Thyroid gland (tissue), 4 donors: Measurements from ENCODE around the gene CAMTA1. TPM values are rescaled to one million over a fixed set of nuclear protein-coding genes. Genes with fewer than 3 reads are reported as not detected.

Experiments
- DNase-seq, 2 donors: peaks; one replicate each; pipeline ENCODE4 v3.0.0-alpha.2; 2019
- H3K27ac ChIP-seq, 3 donors: fragments of 200-600 bp; sonication (generic); 1 replicate in 2 of 3; 2 replicates in 1 of 3; pipeline ENCODE4 v1.5.1; 2016 to 2019; ENCODE audit warnings: mild to moderate bottlenecking in 1 of 3, moderate library complexity in 1 of 3
- H3K27me3 ChIP-seq: fragments of 200-600 bp; sonication (generic); one replicate; pipeline ENCODE4 v1.5.1; 2019
- H3K36me3 ChIP-seq, 2 donors: fragments of 200-600 bp; sonication (generic); one replicate each; pipeline ENCODE4 v1.5.1; 2016 to 2019
- H3K4me1 ChIP-seq, 2 donors: fragments of 200-600 bp; sonication (generic); one replicate each; pipeline ENCODE4 v1.5.1; 2017 to 2019
- H3K4me3 ChIP-seq, 3 donors: fragments of 200-600 bp; sonication (generic); replicated peaks in 1 of 3; 1 replicate in 2 of 3; 2 replicates in 1 of 3; pipeline ENCODE4 v1.5.1; 2016; ENCODE audit warnings: mild to moderate bottlenecking in 1 of 3
- H3K9me3 ChIP-seq: fragments of 200-600 bp; sonication (generic); one replicate; pipeline ENCODE4 v1.5.1; 2017
- POLR2A ChIP-seq, 2 donors: fragments of 450-650 bp; IDR thresholded peaks; one replicate each; pipeline ENCODE4 v1.6.1; 2017; ENCODE audit warnings: antibody characterized with exemption in 2 of 2, mild to moderate bottlenecking in 2 of 2, moderate library complexity in 1 of 2
- WGBS, 2 donors: methylation state at CpG; one replicate each; pipeline ENCODE4 v1.1.5; 2017; 5-methylcytosine and 5-hydroxymethylcytosine counted together
- intact Hi-C: fragments of 100-400 bp; cut with DNase I; formaldehyde crosslinking; loops from one replicate; pipeline ENCODE4 v1.15.1; 2023
- total RNA-seq, 4 donors: library from RNA; depleted of rRNA; stranded (reverse); fragments of >200 nt; gene quantifications; one replicate each; pipeline ENCODE4 v1.2.3, GENCODE V29; 2016
- TF ChIP-seq, protein P1 (sequence below), 6 experiments: fragments of 200-600 bp in 3 of 6; fragments of 450-650 bp in 3 of 6; sonication (generic) in 3 of 6; IDR thresholded peaks; one replicate each; pipeline ENCODE4 v1.5.1; 2016 to 2019; ENCODE audit warnings: antibody characterized with exemption in 6 of 6, mild to moderate bottlenecking in 2 of 6, inconsistent platforms in 1 of 6, moderate library complexity in 1 of 6

The CAMTA1 gene
- total RNA-seq, 4 donors from 2014 or later = 63.9 to 124 (median 101) TPM

DNA sequence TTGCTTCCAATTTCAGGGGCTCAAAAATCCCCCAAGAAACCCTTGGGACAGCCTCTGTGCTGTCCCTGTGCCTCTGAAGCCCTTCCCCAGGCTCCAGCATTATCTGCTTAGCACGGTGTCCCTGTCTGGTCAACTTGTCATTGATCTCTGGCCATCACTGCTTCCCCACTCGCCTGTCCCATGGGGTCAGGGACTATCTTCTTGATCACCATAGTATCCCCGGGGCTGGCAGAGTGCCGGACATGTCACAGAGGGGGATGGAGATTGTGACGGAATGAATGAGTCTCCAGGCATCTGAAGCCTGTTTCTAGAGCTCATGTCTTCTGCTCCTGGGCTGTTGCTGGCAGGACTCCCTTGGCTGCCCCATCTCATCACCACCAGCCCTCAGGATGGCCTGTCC is 886.4 kb downstream of the CAMTA1 start:
- Histone ChIP-seq H3K9me3 (no peaks in the 10 kb centered on the region), H3K4me1 (peaks cover 0 to 10% of the 10 kb centered on the region in 2 donors), H3K4me3 (no peak overlapping the region), H3K27ac (no peak overlapping the region), H3K36me3 (no peaks in the 10 kb centered on the region), H3K27me3 (no peaks in the 10 kb centered on the region)
- WGBS, 2 donors = 69 to 83% methylated on average over 5 of the region's 5 CpGs
- intact Hi-C loops = no loop called here
- DNase-seq = no peak
- no peak for TF ChIP-seq POLR2A (IDR thresholded peaks at IDR 0.05)
- TF ChIP-seq, protein P1, sequence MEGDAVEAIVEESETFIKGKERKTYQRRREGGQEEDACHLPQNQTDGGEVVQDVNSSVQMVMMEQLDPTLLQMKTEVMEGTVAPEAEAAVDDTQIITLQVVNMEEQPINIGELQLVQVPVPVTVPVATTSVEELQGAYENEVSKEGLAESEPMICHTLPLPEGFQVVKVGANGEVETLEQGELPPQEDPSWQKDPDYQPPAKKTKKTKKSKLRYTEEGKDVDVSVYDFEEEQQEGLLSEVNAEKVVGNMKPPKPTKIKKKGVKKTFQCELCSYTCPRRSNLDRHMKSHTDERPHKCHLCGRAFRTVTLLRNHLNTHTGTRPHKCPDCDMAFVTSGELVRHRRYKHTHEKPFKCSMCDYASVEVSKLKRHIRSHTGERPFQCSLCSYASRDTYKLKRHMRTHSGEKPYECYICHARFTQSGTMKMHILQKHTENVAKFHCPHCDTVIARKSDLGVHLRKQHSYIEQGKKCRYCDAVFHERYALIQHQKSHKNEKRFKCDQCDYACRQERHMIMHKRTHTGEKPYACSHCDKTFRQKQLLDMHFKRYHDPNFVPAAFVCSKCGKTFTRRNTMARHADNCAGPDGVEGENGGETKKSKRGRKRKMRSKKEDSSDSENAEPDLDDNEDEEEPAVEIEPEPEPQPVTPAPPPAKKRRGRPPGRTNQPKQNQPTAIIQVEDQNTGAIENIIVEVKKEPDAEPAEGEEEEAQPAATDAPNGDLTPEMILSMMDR (IDR thresholded peaks at IDR 0.05) = no peak

DNA sequence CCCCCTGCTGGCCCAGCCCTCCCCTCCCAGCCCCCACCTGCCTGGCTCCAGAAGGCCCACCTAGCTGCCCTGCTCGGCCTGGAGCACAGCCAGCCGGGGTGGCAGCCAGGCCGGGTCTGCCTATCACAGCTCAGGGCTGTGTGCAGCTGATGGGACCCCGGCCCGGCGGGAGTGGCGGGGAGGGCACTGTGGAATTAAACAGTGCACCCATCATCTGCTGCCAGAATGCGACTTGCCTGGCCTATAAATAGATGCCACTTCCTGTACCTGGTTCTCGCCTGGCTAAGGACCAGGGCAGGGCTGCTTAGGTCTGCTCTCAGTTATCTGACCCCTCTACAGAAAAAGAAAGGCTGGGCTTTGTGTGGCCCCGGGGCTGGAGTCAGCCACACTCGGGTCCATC is 887.6 kb downstream of the CAMTA1 start:
- Histone ChIP-seq H3K27ac (no peak overlapping the region), H3K4me1 (peaks cover 0 to 7% of the 10 kb centered on the region in 2 donors), H3K27me3 (no peaks in the 10 kb centered on the region), H3K9me3 (no peaks in the 10 kb centered on the region), H3K36me3 (no peaks in the 10 kb centered on the region), H3K4me3 (no peak overlapping the region)
- TF ChIP-seq, protein P1 (IDR thresholded peaks at IDR 0.05) = no peak
- no peak for TF ChIP-seq POLR2A (IDR thresholded peaks at IDR 0.05)
- no peak for DNase-seq
- intact Hi-C loops = no loop called here
- 66 to 67% methylated on average over 8 to 11 of the region's 11 CpGs for WGBS, 2 donors

DNA sequence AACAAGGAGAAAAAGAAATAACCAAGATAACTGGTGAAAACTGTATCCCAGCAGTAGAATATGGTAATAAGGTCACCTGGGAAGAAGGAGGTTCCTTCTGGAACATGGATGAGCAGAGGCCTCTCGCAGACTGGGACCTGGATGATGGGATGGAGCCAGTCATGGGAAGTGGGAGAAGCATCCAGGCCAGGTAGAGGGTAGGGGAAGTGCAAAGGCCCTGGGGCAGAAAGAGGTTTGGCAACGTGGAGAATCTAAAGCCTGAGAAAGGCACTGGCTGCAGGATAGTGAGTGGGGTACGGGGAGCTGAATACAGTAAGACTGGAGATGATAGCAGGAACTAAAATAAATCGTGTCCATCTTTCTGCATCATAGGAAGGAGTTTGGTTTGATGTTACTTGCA is 889.7 kb downstream of the CAMTA1 start:
- 85 to 86% methylated on average over 4 of the region's 4 CpGs for WGBS, 2 donors
- H3K27ac ChIP-seq = no peak overlapping the region
- TF ChIP-seq, protein P1 (IDR thresholded peaks at IDR 0.05) = no peak
- TF ChIP-seq POLR2A (IDR thresholded peaks at IDR 0.05) = no peak

DNA sequence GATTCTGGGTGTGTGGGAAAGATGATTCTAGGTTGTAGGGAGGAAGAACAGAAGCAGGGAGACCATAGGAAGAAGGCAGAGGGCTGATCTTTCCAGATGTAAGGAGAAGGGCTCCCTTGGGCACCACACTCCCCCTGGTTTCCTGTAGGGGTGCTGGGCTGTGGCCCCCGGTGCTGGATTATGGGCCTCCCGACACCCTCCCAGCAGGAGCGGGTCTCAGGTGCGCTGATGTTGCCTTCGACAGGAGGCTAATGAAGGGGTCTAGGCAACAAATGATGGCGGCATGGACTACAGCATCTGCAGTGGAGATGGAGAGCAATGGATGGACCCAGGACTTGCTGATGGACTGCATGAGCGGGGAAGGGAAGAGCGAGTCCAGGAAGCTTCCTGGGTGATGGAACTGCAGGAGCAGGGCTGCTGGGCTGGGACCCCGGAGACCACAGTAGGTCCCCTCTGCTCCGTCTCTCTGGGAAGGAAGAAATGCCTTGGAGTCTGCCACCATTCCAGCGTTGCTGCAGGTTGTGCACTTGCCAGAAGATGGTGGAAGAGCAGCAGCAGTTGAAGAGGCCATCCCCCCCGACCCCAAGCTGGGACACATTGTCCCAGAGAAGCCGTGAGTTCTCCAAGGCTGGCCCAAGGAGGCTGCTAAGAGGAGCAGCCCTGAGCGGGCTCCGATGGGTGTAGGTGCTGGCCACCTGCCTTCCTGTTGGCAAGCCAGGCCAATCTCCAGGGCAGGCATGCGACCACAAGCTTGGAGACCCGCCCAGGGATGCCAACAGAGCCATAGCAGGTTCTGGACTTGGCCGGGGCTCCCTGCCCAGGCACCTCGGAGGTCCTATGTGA is 890.4 kb downstream of the CAMTA1 start:
- Histone ChIP-seq H3K4me3 (no peak overlapping the region), H3K36me3 (no peaks in the 10 kb centered on the region), H3K27me3 (no peaks in the 10 kb centered on the region), H3K27ac (no peak overlapping the region), H3K9me3 (no peaks in the 10 kb centered on the region), H3K4me1 (peaks cover 0 to 4% of the 10 kb centered on the region in 2 donors)
- intact Hi-C loops = no loop called here
- DNase-seq = no peak
- no peak for TF ChIP-seq POLR2A (IDR thresholded peaks at IDR 0.05)
- TF ChIP-seq, protein P1 (IDR thresholded peaks at IDR 0.05) = no peak
- WGBS, 2 donors = 81 to 83% methylated on average over 11 to 15 of the region's 19 CpGs

More for the DNA sequence above, 889.7 kb downstream of the CAMTA1 start:
- Histone ChIP-seq H3K27me3 (no peaks in the 10 kb centered on the region), H3K9me3 (no peaks in the 10 kb centered on the region), H3K4me3 (no peak overlapping the region), H3K4me1 (peaks cover 0 to 4% of the 10 kb centered on the region in 2 donors), H3K36me3 (no peaks in the 10 kb centered on the region)
- intact Hi-C loops = no loop called here
- no peak for DNase-seq

DNA sequence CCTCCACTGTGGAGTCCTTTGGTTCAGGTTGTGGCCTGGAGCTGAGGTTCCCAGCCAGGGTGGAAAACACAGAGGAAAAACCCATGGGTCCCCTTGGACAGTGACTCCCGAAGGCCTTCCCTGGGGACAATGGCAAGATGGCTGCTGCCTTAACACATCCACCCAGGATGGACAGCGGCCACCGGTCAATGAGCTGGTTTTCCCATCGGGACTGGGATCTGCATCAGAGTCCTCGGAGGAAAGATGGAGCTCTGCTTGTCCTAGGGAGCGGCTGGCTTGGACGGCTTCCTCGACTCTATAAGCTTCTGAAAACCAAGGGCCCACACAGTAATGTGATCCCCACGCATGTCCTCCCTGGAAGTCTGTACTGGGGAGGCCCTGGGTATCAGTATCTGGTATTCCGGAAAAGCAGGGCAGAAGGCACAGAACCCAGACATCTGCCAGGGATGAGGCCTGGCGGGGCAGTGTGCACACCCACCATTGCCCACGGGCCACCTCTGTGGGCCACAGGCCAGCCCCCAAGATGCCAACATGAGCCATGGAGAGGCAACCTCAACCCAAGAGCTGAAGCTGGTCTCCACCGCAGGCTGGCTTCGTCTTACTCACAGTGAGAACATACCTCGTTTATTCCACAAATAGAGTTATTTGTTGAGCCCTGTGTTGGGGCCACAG is 891.2 kb downstream of the CAMTA1 start:
- Histone ChIP-seq H3K4me1 (peaks cover 3 to 4% of the 10 kb centered on the region in 2 donors), H3K36me3 (no peaks in the 10 kb centered on the region), H3K9me3 (no peaks in the 10 kb centered on the region), H3K27ac (no peak overlapping the region), H3K27me3 (no peaks in the 10 kb centered on the region), H3K4me3 (no peak overlapping the region)
- DNase-seq = no peak
- TF ChIP-seq, protein P1 (IDR thresholded peaks at IDR 0.05) = no peak
- TF ChIP-seq POLR2A (IDR thresholded peaks at IDR 0.05) = no peak
- intact Hi-C loops = no loop called here
- WGBS, 2 donors = 79 to 95% methylated on average over 9 to 12 of the region's 15 CpGs
